Middle frontal gyrus (tissue), 1 donor: Measurements from ENCODE around the gene TTLL10.
A peak's percentile ranks its signal among the peaks of the same experiment; 100 is the strongest.

Experiments used
- DNase-seq: peaks from one replicate; pipeline ENCODE4 v3.0.0-alpha.2; 2015; ENCODE audit warnings: low spot score; ENCODE audit errors: extremely low spot score

TTLL10 gene

GRCh38 chr1:1218524-1219200 lies 45.0 kb downstream of the TTLL10 start:
- no peak for DNase-seq

GRCh38 chr1:1219341-1219740 lies 45.7 kb downstream of the TTLL10 start:
- DNase-seq: no peak

GRCh38 chr1:1220197-1220596 lies 46.5 kb downstream of the TTLL10 start:
- no peak for DNase-seq

- no peak for DNase-seq
Measured at GRCh38 chr1:1221887-1222574, 48.4 kb downstream of the TTLL10 start.

GRCh38 chr1:1222575-1223225 lies 49.0 kb downstream of the TTLL10 start:
- no peak for DNase-seq

- DNase-seq: no peak
Measured at GRCh38 chr1:1223321-1223720, 49.6 kb downstream of the TTLL10 start.

- no peak for DNase-seq
Measured at GRCh38 chr1:1223891-1224290, 50.2 kb downstream of the TTLL10 start.

- no peak for DNase-seq
Measured at GRCh38 chr1:1225238-1225845, 51.7 kb downstream of the TTLL10 start.

- no peak for DNase-seq
Measured at GRCh38 chr1:1225913-1226312, 52.2 kb downstream of the TTLL10 start.

- no peak for DNase-seq
Measured at GRCh38 chr1:1226566-1227362, 53.1 kb downstream of the TTLL10 start.

GRCh38 chr1:1227386-1227785 lies 53.7 kb downstream of the TTLL10 start:
- DNase-seq: no peak

GRCh38 chr1:1228187-1228586 lies 54.5 kb downstream of the TTLL10 start:
- DNase-seq: no peak

GRCh38 chr1:1228596-1229321 lies 55.1 kb downstream of the TTLL10 start:
- DNase-seq: no peak

GRCh38 chr1:1229770-1230169 lies 56.1 kb downstream of the TTLL10 start:
- DNase-seq: no peak

- DNase-seq: no peak
Measured at GRCh38 chr1:1230656-1231399, 57.1 kb downstream of the TTLL10 start.

- peak; percentile 94 for DNase-seq
Measured at GRCh38 chr1:1231400-1232207, 57.9 kb downstream of the TTLL10 start, which contains the start of gene SDF4. SDF4 (minus strand) TSS chr1:1232001; CDS start chr1:1228772, 3,229 bp downstream.

GRCh38 chr1:1232208-1232795 lies 58.6 kb downstream of the TTLL10 start, which contains the start of gene B3GALT6:
B3GALT6 (plus strand) TSS chr1:1232237; CDS start chr1:1232279, 42 bp downstream.
- DNase-seq: peak; percentile 10

- DNase-seq: no peak
Measured at GRCh38 chr1:1232796-1233566, 59.3 kb downstream of the TTLL10 start.
